Mucosa of rectum (tissue), 2 donors: Measurements from ENCODE around the gene GFOD1.
A peak's percentile ranks its signal among the peaks of the same experiment; 100 is the strongest.

Source experiments
- H3K27ac ChIP-seq, 2 donors: one replicate each; pipeline ENCODE4 v1.7.0; 2013; ENCODE audit warnings: inconsistent platforms in 2 of 2, low read depth in 2 of 2, low read length in 2 of 2
- H3K27me3 ChIP-seq, 2 donors: one replicate each; pipeline ENCODE4 v1.7.0; 2013; ENCODE audit warnings: low read length in 2 of 2; ENCODE audit not compliant: control insufficient read depth in 2 of 2, insufficient read depth in 2 of 2
- H3K36me3 ChIP-seq, 2 donors: one replicate each; pipeline ENCODE4 v1.7.0; 2013; ENCODE audit warnings: low read length in 2 of 2; ENCODE audit not compliant: control insufficient read depth in 2 of 2, insufficient read depth in 2 of 2
- H3K4me1 ChIP-seq, 2 donors: one replicate each; pipeline ENCODE4 v1.7.0; 2013; ENCODE audit warnings: low read length in 2 of 2, mild to moderate bottlenecking in 1 of 2; ENCODE audit not compliant: control insufficient read depth in 2 of 2, insufficient read depth in 2 of 2
- H3K4me3 ChIP-seq, 2 donors: one replicate each; pipeline ENCODE4 v1.7.0; 2013; ENCODE audit warnings: low read length in 2 of 2
- H3K9ac ChIP-seq, 2 donors: one replicate each; pipeline ENCODE4 v1.7.0; 2013; ENCODE audit warnings: low read length in 2 of 2, low read depth in 1 of 2, mild to moderate bottlenecking in 1 of 2
- H3K9me3 ChIP-seq, 2 donors: one replicate each; pipeline ENCODE4 v1.7.0; 2013; ENCODE audit warnings: low read length in 2 of 2; ENCODE audit not compliant: control insufficient read depth in 2 of 2
- donor health status: healthy.
- donor health status: Normal muscosa, but diverticular disease.

GFOD1 gene

GRCh38 chr6:13383328-13384163 is 103.9 kb downstream of the GFOD1 start:
- H3K27ac ChIP-seq = peak overlapping the region; percentile 4 to 48
- no peaks in the 10 kb centered on the region for H3K36me3 ChIP-seq
- H3K4me3 ChIP-seq = no peak overlapping the region
- no peaks in the 10 kb centered on the region for H3K9me3 ChIP-seq
- no peak overlapping the region for H3K9ac ChIP-seq
- H3K27me3 ChIP-seq = no peaks in the 10 kb centered on the region
- H3K4me1 ChIP-seq = peaks cover 28 to 34% of the 10 kb centered on the region in 2 donors

GRCh38 chr6:13380761-13381160 is 106.6 kb downstream of the GFOD1 start:
- H3K27ac ChIP-seq = peak overlapping the region in 1 of 2 donors; percentile 1
- H3K4me1 ChIP-seq = peaks cover 32 to 38% of the 10 kb centered on the region in 2 donors
- H3K9me3 ChIP-seq = no peaks in the 10 kb centered on the region
- H3K4me3 ChIP-seq = no peak overlapping the region
- H3K36me3 ChIP-seq = no peaks in the 10 kb centered on the region
- no peak overlapping the region for H3K9ac ChIP-seq
- no peaks in the 10 kb centered on the region for H3K27me3 ChIP-seq

- Histone ChIP-seq H3K4me3 (peak overlapping the region in 1 of 2 donors; percentile 32), H3K9me3 (no peaks in the 10 kb centered on the region), H3K27me3 (no peaks in the 10 kb centered on the region), H3K4me1 (peaks cover 32 to 38% of the 10 kb centered on the region in 2 donors), H3K36me3 (no peaks in the 10 kb centered on the region), H3K27ac (peak overlapping the region; percentile 72 to 83), H3K9ac (no peak overlapping the region)
Measured at GRCh38 chr6:13378669-13379590, 108.5 kb downstream of the GFOD1 start.

GRCh38 chr6:13377054-13377758 is 110.2 kb downstream of the GFOD1 start:
- Histone ChIP-seq H3K27me3 (no peaks in the 10 kb centered on the region), H3K9ac (no peak overlapping the region), H3K9me3 (no peaks in the 10 kb centered on the region), H3K4me3 (no peak overlapping the region), H3K4me1 (peaks cover 30 to 32% of the 10 kb centered on the region in 2 donors), H3K27ac (no peak overlapping the region), H3K36me3 (no peaks in the 10 kb centered on the region)

GRCh38 chr6:13375360-13375878 is 112.0 kb downstream of the GFOD1 start:
- no peaks in the 10 kb centered on the region for H3K9me3 ChIP-seq
- no peak overlapping the region for H3K27ac ChIP-seq
- no peaks in the 10 kb centered on the region for H3K27me3 ChIP-seq
- no peak overlapping the region for H3K9ac ChIP-seq
- no peak overlapping the region for H3K4me3 ChIP-seq
- no peaks in the 10 kb centered on the region for H3K36me3 ChIP-seq
- H3K4me1 ChIP-seq = peaks cover 22 to 23% of the 10 kb centered on the region in 2 donors

GRCh38 chr6:13373919-13374318 is 113.5 kb downstream of the GFOD1 start:
- H3K9ac ChIP-seq = no peak overlapping the region
- H3K36me3 ChIP-seq = no peaks in the 10 kb centered on the region
- no peak overlapping the region for H3K4me3 ChIP-seq
- no peak overlapping the region for H3K27ac ChIP-seq
- no peaks in the 10 kb centered on the region for H3K9me3 ChIP-seq
- H3K4me1 ChIP-seq = peaks cover 7 to 8% of the 10 kb centered on the region in 2 donors
- H3K27me3 ChIP-seq = no peaks in the 10 kb centered on the region

- no peak overlapping the region for H3K4me3 ChIP-seq
- no peaks in the 10 kb centered on the region for H3K27me3 ChIP-seq
- H3K4me1 ChIP-seq = peaks cover 3% of the 10 kb centered on the region in 2 donors
- no peaks in the 10 kb centered on the region for H3K36me3 ChIP-seq
- no peak overlapping the region for H3K9ac ChIP-seq
- no peaks in the 10 kb centered on the region for H3K9me3 ChIP-seq
- no peak overlapping the region for H3K27ac ChIP-seq
Measured at GRCh38 chr6:13373488-13373886, 113.9 kb downstream of the GFOD1 start.

- Histone ChIP-seq H3K36me3 (no peaks in the 10 kb centered on the region), H3K9ac (no peak overlapping the region), H3K9me3 (no peaks in the 10 kb centered on the region), H3K27me3 (no peaks in the 10 kb centered on the region), H3K27ac (no peak overlapping the region), H3K4me1 (no peaks in the 10 kb centered on the region), H3K4me3 (no peak overlapping the region)
Measured at GRCh38 chr6:13372688-13373487, 114.5 kb downstream of the GFOD1 start.

- H3K27ac ChIP-seq = no peak overlapping the region
- no peak overlapping the region for H3K9ac ChIP-seq
- no peaks in the 10 kb centered on the region for H3K27me3 ChIP-seq
- no peaks in the 10 kb centered on the region for H3K4me1 ChIP-seq
- H3K4me3 ChIP-seq = no peak overlapping the region
- H3K9me3 ChIP-seq = no peaks in the 10 kb centered on the region
- no peaks in the 10 kb centered on the region for H3K36me3 ChIP-seq
Measured at GRCh38 chr6:13372076-13372475, 115.3 kb downstream of the GFOD1 start.
